ENCODE measurements around the gene KIF25.

DNA sequence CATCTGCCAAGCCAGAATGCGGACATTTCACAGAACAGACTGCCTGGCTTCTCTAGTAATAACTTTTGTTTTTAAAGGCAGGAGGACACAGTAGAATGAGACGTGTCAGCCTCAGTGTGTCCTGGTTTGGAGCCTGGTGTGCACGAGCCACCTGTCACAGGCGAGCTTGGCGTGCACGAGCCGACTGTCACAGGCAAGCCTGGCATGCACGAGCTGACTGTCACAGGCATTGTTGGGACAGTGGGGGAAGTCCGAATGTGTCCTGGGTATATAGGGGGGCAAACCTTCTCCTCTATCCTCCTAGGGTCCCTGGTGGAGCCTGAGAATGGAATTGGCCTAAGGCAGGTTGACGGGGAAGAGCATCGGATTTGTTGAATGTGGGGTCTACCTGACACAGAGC lies 7.5 kb downstream of the KIF25 start:
- TF ChIP-seq CTCF (IDR thresholded peaks at IDR 0.05), result no peak
- no peak for TF ChIP-seq RCOR1 (IDR thresholded peaks at IDR 0.05; ENCODE audit: low read depth, low read length)
- no peak for TF ChIP-seq PHF8 (IDR thresholded peaks at IDR 0.05; ENCODE audit: borderline replicate concordance, low read depth)
- no peak for TF ChIP-seq EP300 (IDR thresholded peaks at IDR 0.05)
- no peak for TF ChIP-seq HDAC2 (IDR thresholded peaks at IDR 0.05)
- TF ChIP-seq MAX (IDR thresholded peaks at IDR 0.05), result no peak
- TF ChIP-seq POLR2A (IDR thresholded peaks at IDR 0.05; ENCODE audit: low read length), result no peak
- no peak for TF ChIP-seq MAFK (IDR thresholded peaks at IDR 0.05; ENCODE audit: partially characterized antibody)
- no peak for TF ChIP-seq ZFP36 (IDR thresholded peaks at IDR 0.05; ENCODE audit: borderline replicate concordance, partially characterized antibody)
- TF ChIP-seq RAD21 (conservative IDR thresholded peaks at IDR 0.05 in 1 of 2, IDR thresholded peaks at IDR 0.05 in 1 of 2), result no peak

Data from A549 (cell line).